Stimulated activated CD4-positive, alpha-beta T cell treated with anti-CD3 and anti-CD28 coated beads, TNF-alpha, amount 100 ng/mL, for 1 hour (primary cell): ENCODE measurements around the gene PTPRK.

Experiments
- DNase-seq, 3 donors: peaks; one replicate each; pipeline ENCODE4 v3.0.0-alpha.2; 2020; ENCODE audit warnings: low read depth in 3 of 3, low spot score in 1 of 3

Gene PTPRK

GRCh38 chr6:128516514-128516898 lies 3.9 kb downstream of the PTPRK start:
- no peak for DNase-seq

GRCh38 chr6:128515550-128516513 lies 4.6 kb downstream of the PTPRK start:
- DNase-seq, result no peak

GRCh38 chr6:128513878-128514277 lies 6.5 kb downstream of the PTPRK start:
- no peak for DNase-seq

DNA sequence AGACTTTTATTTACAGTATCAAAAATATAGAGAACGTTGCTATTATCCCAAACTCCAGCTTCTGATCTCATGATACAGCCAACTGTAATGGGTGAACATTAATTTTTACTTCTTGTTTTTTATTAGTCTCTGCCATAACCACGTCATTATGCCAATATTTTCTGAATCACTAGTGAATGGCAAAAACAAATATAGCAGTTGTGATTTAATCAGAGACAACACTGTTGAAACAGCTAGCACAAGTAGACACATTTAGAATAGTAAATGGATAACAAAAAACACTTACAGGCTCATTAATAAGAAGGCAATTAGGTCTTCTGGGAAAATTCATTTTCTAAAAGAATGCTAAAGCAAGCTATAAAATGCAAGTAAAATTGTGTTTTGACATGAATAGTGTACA lies 8.1 kb downstream of the PTPRK start:
- DNase-seq, result no peak

DNA sequence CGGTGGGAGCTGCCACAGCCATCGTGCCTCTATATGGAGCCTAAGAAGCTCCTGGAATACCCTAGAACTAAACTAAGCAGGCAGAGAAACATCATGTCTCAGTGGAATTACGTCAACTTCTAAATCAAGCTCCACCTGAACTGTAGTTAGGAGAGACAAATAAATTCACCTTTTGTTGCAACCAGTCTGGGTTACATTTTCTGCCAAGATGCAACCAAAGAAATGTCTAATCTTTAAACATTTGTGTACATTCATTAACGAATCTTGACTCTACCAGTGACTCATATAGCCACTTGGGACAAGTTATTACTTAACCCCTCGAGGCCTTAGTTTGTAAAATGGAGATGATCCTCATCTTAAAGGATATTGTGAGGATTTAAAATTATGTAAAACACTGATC lies 8.9 kb downstream of the PTPRK start:
- no peak for DNase-seq

DNA sequence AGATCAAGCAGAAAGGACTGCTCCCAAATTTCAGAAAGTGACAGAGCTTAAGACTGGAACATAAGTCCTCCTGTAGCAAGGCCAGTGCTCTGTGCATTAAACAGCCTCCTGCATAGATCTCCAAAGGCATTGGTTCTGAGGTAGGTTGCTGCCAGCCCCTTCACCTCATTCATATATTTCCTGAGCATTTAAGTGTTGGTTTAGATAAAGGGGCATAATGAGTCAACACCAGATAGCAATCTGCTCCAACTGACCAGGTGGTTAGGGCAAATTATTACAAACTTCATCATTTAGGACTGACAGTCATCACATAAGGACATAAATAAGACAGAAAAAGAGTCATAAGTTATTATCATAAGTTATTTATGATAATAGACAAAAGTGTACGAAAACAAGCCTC lies 10.7 kb downstream of the PTPRK start:
- DNase-seq, result no peak

DNA sequence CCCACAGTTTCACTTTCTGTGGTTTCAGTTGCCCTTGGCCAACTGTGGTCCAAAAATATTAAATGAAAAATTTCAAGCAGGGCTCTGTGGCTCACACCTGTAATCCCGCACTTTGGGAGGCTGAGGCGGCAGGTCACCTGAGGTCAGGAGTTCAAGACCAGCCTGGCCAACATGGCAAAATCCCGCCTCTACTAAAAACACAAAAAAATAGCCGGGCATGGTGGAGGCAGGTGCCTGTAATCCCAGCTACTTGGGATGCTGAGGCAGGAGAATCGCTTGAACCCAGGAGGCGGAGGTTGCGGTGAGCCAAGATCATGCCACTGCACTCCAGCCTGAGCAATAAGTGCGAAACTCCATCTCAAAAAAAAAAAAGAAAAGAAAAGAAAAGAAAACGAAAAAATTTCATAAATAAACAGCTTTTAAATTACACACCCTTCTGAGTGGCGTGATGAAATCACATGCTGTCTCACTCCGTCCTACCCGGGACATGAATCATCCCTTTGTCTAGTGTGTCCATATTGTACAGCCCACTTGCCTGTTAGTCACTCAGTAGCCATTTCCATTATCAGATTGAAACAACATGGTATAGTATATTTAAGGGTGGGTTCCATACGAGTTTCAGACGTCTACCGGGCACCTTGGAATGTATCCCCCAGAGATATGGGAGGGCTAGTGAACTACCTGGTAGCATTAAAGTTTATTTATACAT lies 11.7 kb downstream of the PTPRK start:
- no peak for DNase-seq

GRCh38 chr6:128507337-128508310 lies 12.8 kb downstream of the PTPRK start:
- no peak for DNase-seq

GRCh38 chr6:128505603-128506002 lies 14.8 kb downstream of the PTPRK start:
- DNase-seq, result no peak

DNA sequence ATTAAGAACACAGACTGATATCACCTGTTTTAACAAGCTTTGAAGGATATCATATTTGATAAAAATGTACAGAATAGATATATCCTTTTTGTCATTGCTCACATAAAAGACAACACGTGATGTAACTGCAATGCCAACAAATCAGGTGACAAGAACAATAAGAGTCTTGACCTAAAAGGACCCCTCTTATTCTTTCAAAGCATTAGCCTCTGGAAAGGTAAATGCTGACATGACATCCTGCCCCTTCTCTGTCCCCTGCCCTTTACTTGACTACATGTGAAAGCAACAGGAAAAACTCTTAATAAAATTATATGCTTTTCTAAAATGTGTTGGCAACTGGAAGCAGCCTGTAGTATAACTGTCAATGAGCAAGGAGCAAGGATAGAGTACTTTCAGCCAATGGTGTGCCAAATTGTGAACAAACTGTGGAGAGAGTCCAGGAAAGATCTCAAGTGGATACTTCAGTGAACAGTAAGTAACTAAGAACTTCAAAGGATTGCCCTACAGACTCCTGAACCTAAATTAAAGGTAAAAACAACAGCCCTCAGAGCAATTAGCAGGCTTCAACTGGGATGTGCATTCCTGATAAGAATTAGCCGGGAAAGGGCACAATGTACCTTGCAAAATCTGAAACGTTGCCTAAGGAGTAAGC lies 16.3 kb downstream of the PTPRK start:
- DNase-seq, result no peak

DNA sequence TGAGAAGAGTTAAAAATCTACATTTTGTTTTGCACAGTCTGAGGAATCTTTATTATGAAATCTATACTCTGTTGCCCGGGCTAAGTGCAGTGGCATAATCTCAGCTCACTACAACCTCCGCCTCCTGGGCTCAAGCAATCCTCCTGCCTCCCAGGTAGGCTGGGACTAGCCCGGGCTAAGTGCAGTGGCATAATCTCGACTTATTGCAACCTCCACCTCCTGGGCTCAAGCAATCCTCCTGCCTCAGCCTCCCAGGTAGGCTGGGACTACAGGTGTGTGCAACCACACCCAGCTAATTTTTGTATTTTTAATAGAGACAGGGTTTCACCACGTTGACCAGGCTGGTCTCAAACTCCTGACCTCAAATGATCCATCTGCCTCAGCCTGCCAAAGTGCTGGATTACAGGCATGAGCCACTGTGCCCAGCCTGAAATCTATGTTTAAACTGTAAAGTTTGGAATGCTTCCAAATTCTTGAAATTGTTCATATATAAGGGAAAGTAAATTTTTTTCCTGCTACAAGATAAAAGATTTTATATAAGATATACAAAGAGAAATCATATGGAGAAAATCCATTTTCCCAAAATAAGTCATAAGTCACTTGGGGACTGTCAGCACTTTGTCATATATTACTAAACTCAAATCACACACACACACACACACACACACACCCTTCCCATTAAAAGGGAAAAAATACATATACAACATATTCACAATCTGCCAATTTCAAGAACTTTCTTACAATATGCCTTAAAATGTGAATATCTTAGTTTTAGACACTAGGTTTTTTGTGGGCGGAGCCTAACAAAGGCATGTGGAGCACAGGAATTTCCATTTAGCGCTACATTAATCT lies 19.4 kb downstream of the PTPRK start:
- DNase-seq, result no peak

DNA sequence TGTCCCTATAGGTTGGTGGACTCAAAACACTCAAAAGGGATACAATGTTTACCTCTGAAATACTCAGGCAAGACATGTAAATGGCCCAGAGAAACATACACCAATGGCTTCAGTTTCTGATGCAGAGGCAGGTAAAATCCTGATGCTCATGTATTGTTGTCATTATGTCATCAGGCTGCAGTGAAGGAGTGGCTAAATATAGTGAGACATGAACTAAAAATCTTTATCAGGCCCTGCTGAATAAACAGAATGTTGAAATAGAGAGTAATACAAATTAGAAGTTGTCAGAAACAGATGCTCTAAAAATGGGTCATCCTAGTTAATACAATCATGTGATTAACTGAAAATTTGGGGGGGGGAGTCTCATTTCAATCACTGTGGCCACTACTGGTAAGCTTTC lies 20.4 kb downstream of the PTPRK start:
- no peak for DNase-seq

GRCh38 chr6:128499079-128499731 lies 21.2 kb downstream of the PTPRK start:
- no peak for DNase-seq

DNA sequence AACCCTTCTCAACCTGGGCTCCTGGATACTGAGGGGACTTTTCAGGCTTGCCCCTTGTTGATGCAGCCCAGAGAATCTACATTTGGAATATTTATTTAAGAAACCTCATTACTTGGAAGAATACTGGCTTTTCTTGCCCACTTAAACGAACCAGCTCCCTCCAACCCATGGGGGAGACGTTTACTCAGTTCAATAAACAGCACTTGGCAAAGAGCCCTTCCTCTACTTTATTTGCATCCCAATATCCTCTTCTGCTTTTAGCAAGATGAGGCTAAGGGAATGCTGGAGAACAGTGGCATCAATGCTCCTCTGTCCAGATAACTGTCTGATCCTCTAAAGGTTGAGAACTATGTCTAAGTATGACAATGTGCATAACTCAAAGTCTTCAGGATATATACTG lies 22.2 kb downstream of the PTPRK start:
- no peak for DNase-seq

- DNase-seq, result no peak
These were observed 24.7 kb downstream of the PTPRK start for GRCh38 chr6:128495536-128496333.

GRCh38 chr6:128494440-128494839 lies 26.0 kb downstream of the PTPRK start:
- no peak for DNase-seq

DNA sequence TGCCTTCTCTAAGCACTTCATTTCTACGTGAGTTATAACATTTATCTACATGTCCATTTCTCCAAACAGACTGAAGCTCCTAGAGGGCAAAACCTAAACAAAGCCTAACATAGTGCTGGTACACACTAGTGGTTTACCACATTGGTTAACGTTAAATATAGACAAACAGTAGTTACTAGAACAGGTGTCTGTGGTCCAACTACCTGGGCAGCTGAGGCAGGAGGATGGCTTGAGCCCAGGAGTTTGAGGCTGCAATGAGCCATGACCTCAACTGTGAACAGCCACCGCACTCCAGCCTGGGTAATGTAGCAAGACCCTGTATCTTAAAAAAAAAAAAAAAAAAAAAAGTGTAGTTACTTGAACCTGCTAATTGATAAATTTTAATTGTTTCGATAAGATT lies 26.5 kb downstream of the PTPRK start:
- no peak for DNase-seq

GRCh38 chr6:128492386-128492785 lies 28.0 kb downstream of the PTPRK start:
- no peak for DNase-seq
